WTC11 (cell line): ENCODE results near the gene S1PR5. TPM values are rescaled to one million over a fixed set of nuclear protein-coding genes. Genes with fewer than 3 reads are reported as not detected.

ENCODE experiments used
- ATF6 ChIP-seq: sonication (generic); formaldehyde crosslinking; IDR thresholded peaks from 2 replicates; pipeline ENCODE4 v1.8.1; 2023; ENCODE audit warnings: mild to moderate bottlenecking, missing genetic modification reagents
- EMX1 ChIP-seq: fragments of 250-450 bp; sonication (Bioruptor Pico); IDR thresholded peaks from 2 replicates; pipeline ENCODE4 v1.8.0; 2021; ENCODE audit warnings: mild to moderate bottlenecking
- FOXP4 ChIP-seq: sonication (generic); formaldehyde crosslinking; IDR thresholded peaks from 2 replicates; pipeline ENCODE4 v1.8.0; 2022; ENCODE audit warnings: mild to moderate bottlenecking, missing genetic modification reagents
- GABPB1 ChIP-seq: sonication (generic); formaldehyde crosslinking; IDR thresholded peaks from 2 replicates; pipeline ENCODE4 v1.8.1; 2023; ENCODE audit warnings: mild to moderate bottlenecking, missing genetic modification reagents
- GTF2I ChIP-seq: fragments of 250-450 bp; sonication (Bioruptor Pico); conservative IDR thresholded peaks from 2 replicates; pipeline ENCODE4 v1.4.0; 2021; ENCODE audit warnings: mild to moderate bottlenecking
- HMGA2 ChIP-seq: fragments of 250-450 bp; sonication (Bioruptor Pico); IDR thresholded peaks from 2 replicates; pipeline ENCODE4 v1.4.0; 2021; ENCODE audit warnings: mild to moderate bottlenecking, moderate library complexity
- JAZF1 ChIP-seq: fragments of 250-450 bp; sonication (Bioruptor Pico); IDR thresholded peaks from 2 replicates; pipeline ENCODE4 v1.9.0; 2021; ENCODE audit warnings: moderate library complexity, mild to moderate bottlenecking, inconsistent platforms
- KAT7 ChIP-seq: sonication (generic); formaldehyde crosslinking; IDR thresholded peaks from 2 replicates; pipeline ENCODE4 v1.8.1; 2023; ENCODE audit warnings: missing genetic modification reagents, mild to moderate bottlenecking, borderline replicate concordance
- MXD4 ChIP-seq: fragments of 250-450 bp; sonication (Bioruptor Pico); IDR thresholded peaks from 2 replicates; pipeline ENCODE4 v1.8.0; 2021; ENCODE audit warnings: mild to moderate bottlenecking, moderate library complexity, borderline replicate concordance
- NFE2L1 ChIP-seq: sonication (generic); formaldehyde crosslinking; IDR thresholded peaks from 2 replicates; pipeline ENCODE4 v1.8.1; 2023; ENCODE audit warnings: missing genetic modification reagents
- NR1H2 ChIP-seq: sonication (generic); formaldehyde crosslinking; IDR thresholded peaks from 2 replicates; pipeline ENCODE4 v1.9.0; 2021; ENCODE audit warnings: mild to moderate bottlenecking, moderate library complexity, missing genetic modification reagents
- OVOL2 ChIP-seq: fragments of 250-450 bp; sonication (Bioruptor Pico); IDR thresholded peaks from 2 replicates; pipeline ENCODE4 v1.9.0; 2021; ENCODE audit warnings: mild to moderate bottlenecking, borderline replicate concordance
- PRDM15 ChIP-seq: sonication (generic); formaldehyde crosslinking; IDR thresholded peaks from 2 replicates; pipeline ENCODE4 v1.8.0; 2022; ENCODE audit warnings: missing genetic modification reagents
- PREB ChIP-seq: sonication (generic); formaldehyde crosslinking; IDR thresholded peaks from 2 replicates; pipeline ENCODE4 v1.8.1; 2022; ENCODE audit warnings: mild to moderate bottlenecking, missing genetic modification reagents, moderate library complexity, borderline replicate concordance
- PRRX2 ChIP-seq: fragments of 250-450 bp; sonication (Bioruptor Pico); IDR thresholded peaks from 2 replicates; pipeline ENCODE4 v1.8.0; 2021; ENCODE audit warnings: mild to moderate bottlenecking
- SMAD3 ChIP-seq: sonication (generic); formaldehyde crosslinking; IDR thresholded peaks from 2 replicates; pipeline ENCODE4 v1.8.0; 2022; ENCODE audit warnings: missing genetic modification reagents, mild to moderate bottlenecking, borderline replicate concordance
- TEAD4 ChIP-seq: sonication (generic); formaldehyde crosslinking; IDR thresholded peaks from 2 replicates; pipeline ENCODE4 v1.8.0; 2022; ENCODE audit warnings: mild to moderate bottlenecking, missing genetic modification reagents
- USF1 ChIP-seq: sonication (generic); formaldehyde crosslinking; IDR thresholded peaks from 2 replicates; pipeline ENCODE4 v1.8.0; 2022; ENCODE audit warnings: mild to moderate bottlenecking, missing genetic modification reagents
- ZNF317 ChIP-seq: sonication (generic); formaldehyde crosslinking; IDR thresholded peaks from 2 replicates; pipeline ENCODE4 v1.8.1; 2023; ENCODE audit warnings: low read depth, mild to moderate bottlenecking, moderate library complexity, missing genetic modification reagents, borderline replicate concordance
- ZNF396 ChIP-seq: fragments of 250-450 bp; sonication (Bioruptor Pico); IDR thresholded peaks from 2 replicates; pipeline ENCODE4 v1.8.0; 2021; ENCODE audit warnings: mild to moderate bottlenecking, moderate library complexity, borderline replicate concordance
- total RNA-seq: library from RNA; stranded (reverse); gene quantifications from 3 replicates; pipeline ENCODE4 v1.2.3, GENCODE V29; 2021
- TF ChIP-seq, protein P1 (sequence below): fragments of 250-450 bp; sonication (Bioruptor Pico); IDR thresholded peaks from 2 replicates; pipeline ENCODE4 v1.9.0; 2021; ENCODE audit warnings: mild to moderate bottlenecking, borderline replicate concordance
- TF ChIP-seq, protein P2 (sequence below): fragments of 250-450 bp; sonication (Bioruptor Pico); IDR thresholded peaks from 2 replicates; pipeline ENCODE4 v1.9.0; 2021; ENCODE audit warnings: mild to moderate bottlenecking
- TF ChIP-seq, protein P3 (sequence below): sonication (generic); formaldehyde crosslinking; IDR thresholded peaks from 2 replicates; pipeline ENCODE4 v1.8.0; 2022; ENCODE audit warnings: mild to moderate bottlenecking, missing genetic modification reagents

Gene S1PR5
- total RNA-seq, 1 experiment from 2014 or later: 5.4 TPM

- TF ChIP-seq ZNF317 (no peak), EMX1 (CRISPR knock-in tag) (no peak), MXD4 (no peak), FOXP4 (0 out of 2 replicates have a peak, but pooled peaks have one; percentile 27), PRDM15 (CRISPR knock-in tag) (no peak), NFE2L1 (CRISPR knock-in tag) (peak; percentile 63; the same call in 1 of the 2 replicates), JAZF1 (CRISPR knock-in tag) (no peak), GTF2I (CRISPR knock-in tag) (no peak), PREB (no peak), GABPB1 (no peak), KAT7 (CRISPR knock-in tag) (peak; percentile 96), NR1H2 (CRISPR knock-in tag) (no peak), HMGA2 (no peak), OVOL2 (CRISPR knock-in tag) (no peak), ZNF396 (CRISPR knock-in tag) (no peak), TEAD4 (CRISPR knock-in tag) (no peak), ATF6 (CRISPR knock-in tag) (no peak), USF1 (CRISPR knock-in tag) (0 out of 2 replicates have a peak, but pooled peaks have one; percentile 19), SMAD3 (CRISPR knock-in tag) (no peak), PRRX2 (no peak)
- TF ChIP-seq, protein P1, sequence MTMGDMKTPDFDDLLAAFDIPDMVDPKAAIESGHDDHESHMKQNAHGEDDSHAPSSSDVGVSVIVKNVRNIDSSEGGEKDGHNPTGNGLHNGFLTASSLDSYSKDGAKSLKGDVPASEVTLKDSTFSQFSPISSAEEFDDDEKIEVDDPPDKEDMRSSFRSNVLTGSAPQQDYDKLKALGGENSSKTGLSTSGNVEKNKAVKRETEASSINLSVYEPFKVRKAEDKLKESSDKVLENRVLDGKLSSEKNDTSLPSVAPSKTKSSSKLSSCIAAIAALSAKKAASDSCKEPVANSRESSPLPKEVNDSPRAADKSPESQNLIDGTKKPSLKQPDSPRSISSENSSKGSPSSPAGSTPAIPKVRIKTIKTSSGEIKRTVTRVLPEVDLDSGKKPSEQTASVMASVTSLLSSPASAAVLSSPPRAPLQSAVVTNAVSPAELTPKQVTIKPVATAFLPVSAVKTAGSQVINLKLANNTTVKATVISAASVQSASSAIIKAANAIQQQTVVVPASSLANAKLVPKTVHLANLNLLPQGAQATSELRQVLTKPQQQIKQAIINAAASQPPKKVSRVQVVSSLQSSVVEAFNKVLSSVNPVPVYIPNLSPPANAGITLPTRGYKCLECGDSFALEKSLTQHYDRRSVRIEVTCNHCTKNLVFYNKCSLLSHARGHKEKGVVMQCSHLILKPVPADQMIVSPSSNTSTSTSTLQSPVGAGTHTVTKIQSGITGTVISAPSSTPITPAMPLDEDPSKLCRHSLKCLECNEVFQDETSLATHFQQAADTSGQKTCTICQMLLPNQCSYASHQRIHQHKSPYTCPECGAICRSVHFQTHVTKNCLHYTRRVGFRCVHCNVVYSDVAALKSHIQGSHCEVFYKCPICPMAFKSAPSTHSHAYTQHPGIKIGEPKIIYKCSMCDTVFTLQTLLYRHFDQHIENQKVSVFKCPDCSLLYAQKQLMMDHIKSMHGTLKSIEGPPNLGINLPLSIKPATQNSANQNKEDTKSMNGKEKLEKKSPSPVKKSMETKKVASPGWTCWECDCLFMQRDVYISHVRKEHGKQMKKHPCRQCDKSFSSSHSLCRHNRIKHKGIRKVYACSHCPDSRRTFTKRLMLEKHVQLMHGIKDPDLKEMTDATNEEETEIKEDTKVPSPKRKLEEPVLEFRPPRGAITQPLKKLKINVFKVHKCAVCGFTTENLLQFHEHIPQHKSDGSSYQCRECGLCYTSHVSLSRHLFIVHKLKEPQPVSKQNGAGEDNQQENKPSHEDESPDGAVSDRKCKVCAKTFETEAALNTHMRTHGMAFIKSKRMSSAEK (CRISPR knock-in tag): no peak
- TF ChIP-seq, protein P2, sequence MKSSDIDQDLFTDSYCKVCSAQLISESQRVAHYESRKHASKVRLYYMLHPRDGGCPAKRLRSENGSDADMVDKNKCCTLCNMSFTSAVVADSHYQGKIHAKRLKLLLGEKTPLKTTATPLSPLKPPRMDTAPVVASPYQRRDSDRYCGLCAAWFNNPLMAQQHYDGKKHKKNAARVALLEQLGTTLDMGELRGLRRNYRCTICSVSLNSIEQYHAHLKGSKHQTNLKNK (CRISPR knock-in tag): no peak
- TF ChIP-seq, protein P3, sequence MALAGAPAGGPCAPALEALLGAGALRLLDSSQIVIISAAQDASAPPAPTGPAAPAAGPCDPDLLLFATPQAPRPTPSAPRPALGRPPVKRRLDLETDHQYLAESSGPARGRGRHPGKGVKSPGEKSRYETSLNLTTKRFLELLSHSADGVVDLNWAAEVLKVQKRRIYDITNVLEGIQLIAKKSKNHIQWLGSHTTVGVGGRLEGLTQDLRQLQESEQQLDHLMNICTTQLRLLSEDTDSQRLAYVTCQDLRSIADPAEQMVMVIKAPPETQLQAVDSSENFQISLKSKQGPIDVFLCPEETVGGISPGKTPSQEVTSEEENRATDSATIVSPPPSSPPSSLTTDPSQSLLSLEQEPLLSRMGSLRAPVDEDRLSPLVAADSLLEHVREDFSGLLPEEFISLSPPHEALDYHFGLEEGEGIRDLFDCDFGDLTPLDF: no peak
These were observed 2.8 kb downstream of the S1PR5 start (continued) for GRCh38 chr19:10514211-10515145.
